K562 (cell line): ENCODE results near the gene HOXB5. TPM values are rescaled to one million over a fixed set of nuclear protein-coding genes. Genes with fewer than 3 reads are reported as not detected.

Experiments
- HDAC2 ChIP-seq: fragments of 450-650 bp; IDR thresholded peaks from 2 replicates; pipeline ENCODE4 v1.6.1; 2016; ENCODE audit warnings: mild to moderate bottlenecking
- MEF2A ChIP-seq: IDR thresholded peaks from 2 replicates; pipeline ENCODE4 v1.6.1; 2011; ENCODE audit warnings: low read depth, mild to moderate bottlenecking, low read length, moderate library complexity; ENCODE audit not compliant: control insufficient read depth
- MYNN ChIP-seq, 2 experiments: sonication (generic); formaldehyde crosslinking in 1 of 2; IDR thresholded peaks; 2 replicates each; pipeline versions ENCODE4 v1.5.0 to v1.6.1; 2016 to 2020; ENCODE audit warnings: antibody characterized with exemption in 1 of 2, missing genetic modification reagents in 1 of 2
- RBM25 ChIP-seq: fragments of 200-400 bp; formaldehyde crosslinking; IDR thresholded peaks from 2 replicates; pipeline ENCODE4 v1.6.1; 2018; ENCODE audit warnings: low read length, low read depth, moderate library complexity; ENCODE audit not compliant: severe bottlenecking
- RBM34 ChIP-seq: fragments of 200-400 bp; formaldehyde crosslinking; IDR thresholded peaks from 2 replicates; pipeline ENCODE4 v1.6.1; 2018; ENCODE audit warnings: low read length, borderline replicate concordance; ENCODE audit not compliant: insufficient read depth
- TFAM ChIP-seq: fragments of 250-450 bp; sonication (Bioruptor Pico); conservative IDR thresholded peaks from 2 replicates; pipeline ENCODE4 v1.5.0; 2021; ENCODE audit warnings: mild to moderate bottlenecking, moderate library complexity
- ZNF316 ChIP-seq: fragments of 450-650 bp; IDR thresholded peaks from 2 replicates; pipeline ENCODE4 v1.6.1; 2016
- ZNF696 ChIP-seq: fragments of 250-450 bp; sonication (Bioruptor Pico); conservative IDR thresholded peaks from 2 replicates; pipeline ENCODE4 v1.4.0; 2020; ENCODE audit warnings: mild to moderate bottlenecking, moderate library complexity
- ZNF699 ChIP-seq: fragments of 250-450 bp; sonication (Bioruptor Pico); IDR thresholded peaks from 2 replicates; pipeline ENCODE4 v1.8.0; 2021; ENCODE audit warnings: mild to moderate bottlenecking, moderate library complexity; ENCODE audit not compliant: insufficient replicate concordance
- ZNF764 ChIP-seq: fragments of 250-450 bp; sonication (Bioruptor Pico); IDR thresholded peaks from 2 replicates; pipeline ENCODE4 v1.4.0; 2020; ENCODE audit warnings: low read depth, mild to moderate bottlenecking, moderate library complexity
- polyA plus RNA-seq, 8 experiments: library from polyadenylated mRNA; depleted of rRNA in 4 of 8; stranded (reverse) in 5 of 8; unstranded in 3 of 8; fragments of >200 nt; fragmentation: Nextera tagmentation in 2 of 8; fragmentation: Illumina TruSeq in 1 of 8; extraction: Ambion mirVana in 2 of 8; extraction: Trizol in 1 of 8; gene quantifications; 2 replicates each; pipeline versions ENCODE4 v1.2.1 to v1.2.3, GENCODE V29; 2011 to 2014; ENCODE audit warnings: inconsistent platforms in 1 of 8, missing spikeins in 1 of 8
- total RNA-seq, 7 experiments: library from RNA; depleted of rRNA in 6 of 7; stranded (reverse); fragments of >200 nt in 6 of 7; fragmentation: Illumina TruSeq in 2 of 7; extraction: Trizol in 2 of 7; gene quantifications; 2 replicates each; pipeline versions ENCODE4 v1.2.1 to v1.2.3, GENCODE V29; 2011 to 2021; ENCODE audit warnings: low replicate concordance in 1 of 7
- TF ChIP-seq, protein P1 (sequence below): IDR thresholded peaks from 3 replicates; pipeline ENCODE4 v1.6.1; 2011; ENCODE audit warnings: borderline replicate concordance, mild to moderate bottlenecking; ENCODE audit not compliant: insufficient read length, insufficient read depth
- TF ChIP-seq, protein P2 (sequence below), 3 experiments: fragments of 200-800 bp in 1 of 3; sonication (Bioruptor generic) in 1 of 3; sonication (generic) in 1 of 3; formaldehyde crosslinking in 1 of 3; IDR thresholded peaks; 2 replicates each; pipeline versions ENCODE4 v1.6.1 to v1.8.0; 2016 to 2022; ENCODE audit warnings: mild to moderate bottlenecking in 2 of 3, missing compliant biosample characterization in 2 of 3, missing genetic modification characterization in 2 of 3, missing genetic modification reagents in 1 of 3
- TF ChIP-seq, protein P3 (sequence below), 2 experiments: fragments of 450-650 bp in 1 of 2; sonication (generic) in 1 of 2; formaldehyde crosslinking in 1 of 2; IDR thresholded peaks in 1 of 2; conservative IDR thresholded peaks in 1 of 2; 2 replicates each; pipeline versions ENCODE4 v1.6.1 to v1.8.1; 2016 to 2023; ENCODE audit warnings: mild to moderate bottlenecking in 2 of 2, moderate library complexity in 2 of 2, inconsistent platforms in 1 of 2, missing genetic modification reagents in 1 of 2
- TF ChIP-seq, protein P4 (sequence below), 2 experiments: fragments of 450-650 bp; IDR thresholded peaks; 2 replicates each; pipeline ENCODE4 v1.6.1; 2016
- TF ChIP-seq, protein P5 (sequence below): fragments of 450-650 bp; IDR thresholded peaks from 2 replicates; pipeline ENCODE4 v1.6.1; 2018; ENCODE audit not compliant: partially characterized antibody
- TF ChIP-seq, protein P6 (sequence below): fragments of 250-450 bp; sonication (Bioruptor Pico); IDR thresholded peaks from 2 replicates; pipeline ENCODE4 v1.4.0; 2020; ENCODE audit warnings: borderline replicate concordance

Gene HOXB5
- total and polyA plus RNA-seq, 9 of the 15 experiments (the other 6 are each of a cell fraction or from before 2014, with no cell fraction given) = 0.24 to 2.7 (median 0.65) TPM

DNA sequence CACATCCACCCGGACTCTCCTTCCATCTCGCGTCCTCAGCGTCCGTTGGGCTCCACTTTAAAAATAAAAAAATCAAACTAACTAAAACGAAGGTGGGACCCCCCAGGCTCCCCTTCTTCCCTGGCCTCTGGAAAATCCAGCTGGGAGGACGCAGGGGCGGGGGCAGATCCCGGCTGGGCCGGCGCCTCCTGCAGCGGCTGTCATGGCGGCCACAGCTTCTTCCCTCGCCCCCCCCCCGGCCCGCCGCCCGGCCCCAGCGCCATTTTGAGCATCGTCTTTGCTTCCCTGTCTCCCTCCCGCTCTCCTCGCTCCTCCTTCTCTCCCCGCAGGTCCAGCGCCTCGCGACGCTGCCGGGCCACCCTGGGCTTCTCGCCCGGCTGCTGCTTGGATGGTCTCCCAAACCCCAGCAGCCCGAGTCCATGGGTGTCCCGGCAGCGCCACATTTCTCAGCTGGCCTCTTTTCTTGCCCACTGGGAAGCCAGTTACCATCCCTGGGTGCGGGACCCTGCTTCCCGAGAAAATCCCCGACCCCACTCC is 51.9 kb downstream of the HOXB5 start (continued):
- TF ChIP-seq, protein P1, sequence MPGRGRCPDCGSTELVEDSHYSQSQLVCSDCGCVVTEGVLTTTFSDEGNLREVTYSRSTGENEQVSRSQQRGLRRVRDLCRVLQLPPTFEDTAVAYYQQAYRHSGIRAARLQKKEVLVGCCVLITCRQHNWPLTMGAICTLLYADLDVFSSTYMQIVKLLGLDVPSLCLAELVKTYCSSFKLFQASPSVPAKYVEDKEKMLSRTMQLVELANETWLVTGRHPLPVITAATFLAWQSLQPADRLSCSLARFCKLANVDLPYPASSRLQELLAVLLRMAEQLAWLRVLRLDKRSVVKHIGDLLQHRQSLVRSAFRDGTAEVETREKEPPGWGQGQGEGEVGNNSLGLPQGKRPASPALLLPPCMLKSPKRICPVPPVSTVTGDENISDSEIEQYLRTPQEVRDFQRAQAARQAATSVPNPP = no peak
- no peak for TF ChIP-seq MYNN (IDR thresholded peaks at IDR 0.05)
- no peak for TF ChIP-seq MYNN (CRISPR knock-in tag; IDR thresholded peaks at IDR 0.05)
- no peak for TF ChIP-seq TFAM (CRISPR knock-in tag)
- TF ChIP-seq ZNF316 = no peak
- TF ChIP-seq, protein P2, sequence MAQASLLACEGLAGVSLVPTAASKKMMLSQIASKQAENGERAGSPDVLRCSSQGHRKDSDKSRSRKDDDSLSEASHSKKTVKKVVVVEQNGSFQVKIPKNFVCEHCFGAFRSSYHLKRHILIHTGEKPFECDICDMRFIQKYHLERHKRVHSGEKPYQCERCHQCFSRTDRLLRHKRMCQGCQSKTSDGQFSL (CRISPR knock-in tag; IDR thresholded peaks at IDR 0.05) = peak; percentile 83; the same call in 1 of the 2 replicates
- TF ChIP-seq, protein P2 (tag; IDR thresholded peaks at IDR 0.05) = peak in 1 of 2 experiments; percentile 89; a peak in 2 of 4 replicates
- TF ChIP-seq MEF2A = no peak
- TF ChIP-seq, protein P3, sequence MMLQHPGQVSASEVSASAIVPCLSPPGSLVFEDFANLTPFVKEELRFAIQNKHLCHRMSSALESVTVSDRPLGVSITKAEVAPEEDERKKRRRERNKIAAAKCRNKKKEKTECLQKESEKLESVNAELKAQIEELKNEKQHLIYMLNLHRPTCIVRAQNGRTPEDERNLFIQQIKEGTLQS (IDR thresholded peaks at IDR 0.05) = no peak
- TF ChIP-seq, protein P3 (CRISPR knock-in tag; conservative IDR thresholded peaks at IDR 0.05) = no peak
- TF ChIP-seq ZNF699 (CRISPR knock-in tag) = no peak
- no peak for TF ChIP-seq ZNF764 (CRISPR knock-in tag)
- TF ChIP-seq, protein P4, sequence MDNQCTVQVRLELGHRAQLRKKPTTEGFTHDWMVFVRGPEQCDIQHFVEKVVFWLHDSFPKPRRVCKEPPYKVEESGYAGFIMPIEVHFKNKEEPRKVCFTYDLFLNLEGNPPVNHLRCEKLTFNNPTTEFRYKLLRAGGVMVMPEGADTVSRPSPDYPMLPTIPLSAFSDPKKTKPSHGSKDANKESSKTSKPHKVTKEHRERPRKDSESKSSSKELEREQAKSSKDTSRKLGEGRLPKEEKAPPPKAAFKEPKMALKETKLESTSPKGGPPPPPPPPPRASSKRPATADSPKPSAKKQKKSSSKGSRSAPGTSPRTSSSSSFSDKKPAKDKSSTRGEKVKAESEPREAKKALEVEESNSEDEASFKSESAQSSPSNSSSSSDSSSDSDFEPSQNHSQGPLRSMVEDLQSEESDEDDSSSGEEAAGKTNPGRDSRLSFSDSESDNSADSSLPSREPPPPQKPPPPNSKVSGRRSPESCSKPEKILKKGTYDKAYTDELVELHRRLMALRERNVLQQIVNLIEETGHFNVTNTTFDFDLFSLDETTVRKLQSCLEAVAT (IDR thresholded peaks at IDR 0.05) = peak; percentile 18 to 82; a peak in 3 of 4 replicates
- no peak for TF ChIP-seq RBM34
- TF ChIP-seq, protein P5, sequence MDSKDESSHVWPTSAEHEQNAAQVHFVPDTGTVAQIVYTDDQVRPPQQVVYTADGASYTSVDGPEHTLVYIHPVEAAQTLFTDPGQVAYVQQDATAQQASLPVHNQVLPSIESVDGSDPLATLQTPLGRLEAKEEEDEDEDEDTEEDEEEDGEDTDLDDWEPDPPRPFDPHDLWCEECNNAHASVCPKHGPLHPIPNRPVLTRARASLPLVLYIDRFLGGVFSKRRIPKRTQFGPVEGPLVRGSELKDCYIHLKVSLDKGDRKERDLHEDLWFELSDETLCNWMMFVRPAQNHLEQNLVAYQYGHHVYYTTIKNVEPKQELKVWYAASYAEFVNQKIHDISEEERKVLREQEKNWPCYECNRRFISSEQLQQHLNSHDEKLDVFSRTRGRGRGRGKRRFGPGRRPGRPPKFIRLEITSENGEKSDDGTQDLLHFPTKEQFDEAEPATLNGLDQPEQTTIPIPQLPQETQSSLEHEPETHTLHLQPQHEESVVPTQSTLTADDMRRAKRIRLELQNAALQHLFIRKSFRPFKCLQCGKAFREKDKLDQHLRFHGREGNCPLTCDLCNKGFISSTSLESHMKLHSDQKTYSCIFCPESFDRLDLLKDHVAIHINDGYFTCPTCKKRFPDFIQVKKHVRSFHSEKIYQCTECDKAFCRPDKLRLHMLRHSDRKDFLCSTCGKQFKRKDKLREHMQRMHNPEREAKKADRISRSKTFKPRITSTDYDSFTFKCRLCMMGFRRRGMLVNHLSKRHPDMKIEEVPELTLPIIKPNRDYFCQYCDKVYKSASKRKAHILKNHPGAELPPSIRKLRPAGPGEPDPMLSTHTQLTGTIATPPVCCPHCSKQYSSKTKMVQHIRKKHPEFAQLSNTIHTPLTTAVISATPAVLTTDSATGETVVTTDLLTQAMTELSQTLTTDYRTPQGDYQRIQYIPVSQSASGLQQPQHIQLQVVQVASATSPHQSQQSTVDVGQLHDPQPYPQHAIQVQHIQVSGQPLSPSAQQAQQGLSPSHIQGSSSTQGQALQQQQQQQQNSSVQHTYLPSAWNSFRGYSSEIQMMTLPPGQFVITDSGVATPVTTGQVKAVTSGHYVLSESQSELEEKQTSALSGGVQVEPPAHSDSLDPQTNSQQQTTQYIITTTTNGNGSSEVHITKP = no peak
- no peak for TF ChIP-seq HDAC2
- no peak for TF ChIP-seq RBM25
- TF ChIP-seq ZNF696 (CRISPR knock-in tag) = no peak
- TF ChIP-seq, protein P6, sequence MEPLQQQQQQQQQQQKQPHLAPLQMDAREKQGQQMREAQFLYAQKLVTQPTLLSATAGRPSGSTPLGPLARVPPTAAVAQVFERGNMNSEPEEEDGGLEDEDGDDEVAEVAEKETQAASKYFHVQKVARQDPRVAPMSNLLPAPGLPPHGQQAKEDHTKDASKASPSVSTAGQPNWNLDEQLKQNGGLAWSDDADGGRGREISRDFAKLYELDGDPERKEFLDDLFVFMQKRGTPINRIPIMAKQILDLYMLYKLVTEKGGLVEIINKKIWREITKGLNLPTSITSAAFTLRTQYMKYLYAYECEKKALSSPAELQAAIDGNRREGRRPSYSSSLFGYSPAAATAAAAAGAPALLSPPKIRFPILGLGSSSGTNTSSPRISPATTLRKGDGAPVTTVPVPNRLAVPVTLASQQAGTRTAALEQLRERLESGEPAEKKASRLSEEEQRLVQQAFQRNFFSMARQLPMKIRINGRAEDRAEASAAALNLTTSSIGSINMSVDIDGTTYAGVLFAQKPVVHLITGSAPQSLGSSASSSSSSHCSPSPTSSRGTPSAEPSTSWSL = no peak
